ENCODE data around the gene SCGB3A1.

SCGB3A1 gene

DNA sequence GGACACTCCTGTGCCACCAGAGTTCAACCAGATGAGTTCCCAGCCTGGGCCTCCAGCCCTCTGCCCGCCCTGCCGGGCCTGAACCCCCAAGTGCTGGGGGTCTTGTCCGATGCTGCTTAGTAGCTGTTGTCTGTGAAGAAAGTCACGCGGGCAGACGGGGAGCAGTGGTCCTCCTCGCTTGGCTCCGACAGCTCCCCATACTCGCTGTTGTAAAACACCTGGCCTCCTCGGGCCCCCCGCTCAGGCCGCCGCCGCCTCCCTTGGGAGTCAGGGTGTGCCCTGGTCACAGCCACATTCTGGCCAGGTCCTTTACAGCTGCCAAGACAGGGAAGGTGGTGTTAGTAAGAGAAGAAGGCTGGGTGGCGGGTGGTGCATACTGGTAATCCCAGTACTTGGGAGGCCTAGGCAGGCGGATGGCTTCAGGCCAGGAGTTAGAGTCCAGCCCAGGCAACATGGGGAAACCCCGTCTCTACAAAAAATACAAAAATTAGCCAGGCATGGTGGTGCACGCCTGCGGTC lies 11.8 kb upstream of the SCGB3A1 start:
- no peak for DNase-seq

DNA sequence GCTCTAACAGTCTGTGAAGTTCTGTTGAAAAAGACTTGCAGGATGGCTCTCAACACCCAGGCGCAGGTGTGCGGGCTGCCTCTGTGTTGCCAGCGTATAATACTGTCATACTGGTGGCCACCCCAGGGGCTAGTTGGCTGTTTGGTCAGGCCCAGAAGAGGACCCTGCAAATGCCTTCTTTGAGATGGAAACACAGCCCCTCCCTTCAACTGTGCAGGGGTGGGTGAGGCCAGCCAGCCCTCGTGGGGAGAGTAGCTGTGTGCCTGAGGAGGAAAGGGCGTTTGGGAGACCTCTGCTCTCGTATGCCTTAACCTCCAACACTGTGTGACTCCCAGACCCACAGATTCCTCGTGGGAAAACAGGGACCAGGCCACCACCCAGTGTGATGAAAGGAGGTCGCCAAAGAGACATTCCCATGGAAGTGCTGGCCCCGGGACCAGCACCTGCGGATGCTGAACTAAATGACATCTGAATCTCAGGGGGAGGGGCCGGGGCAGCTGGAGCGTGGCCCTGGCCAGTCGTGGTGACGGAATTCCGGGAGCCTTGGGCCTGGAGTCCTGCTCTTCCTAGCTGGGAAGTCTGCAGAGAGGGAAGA lies 11.3 kb upstream of the SCGB3A1 start:
- no peak for DNase-seq

DNA sequence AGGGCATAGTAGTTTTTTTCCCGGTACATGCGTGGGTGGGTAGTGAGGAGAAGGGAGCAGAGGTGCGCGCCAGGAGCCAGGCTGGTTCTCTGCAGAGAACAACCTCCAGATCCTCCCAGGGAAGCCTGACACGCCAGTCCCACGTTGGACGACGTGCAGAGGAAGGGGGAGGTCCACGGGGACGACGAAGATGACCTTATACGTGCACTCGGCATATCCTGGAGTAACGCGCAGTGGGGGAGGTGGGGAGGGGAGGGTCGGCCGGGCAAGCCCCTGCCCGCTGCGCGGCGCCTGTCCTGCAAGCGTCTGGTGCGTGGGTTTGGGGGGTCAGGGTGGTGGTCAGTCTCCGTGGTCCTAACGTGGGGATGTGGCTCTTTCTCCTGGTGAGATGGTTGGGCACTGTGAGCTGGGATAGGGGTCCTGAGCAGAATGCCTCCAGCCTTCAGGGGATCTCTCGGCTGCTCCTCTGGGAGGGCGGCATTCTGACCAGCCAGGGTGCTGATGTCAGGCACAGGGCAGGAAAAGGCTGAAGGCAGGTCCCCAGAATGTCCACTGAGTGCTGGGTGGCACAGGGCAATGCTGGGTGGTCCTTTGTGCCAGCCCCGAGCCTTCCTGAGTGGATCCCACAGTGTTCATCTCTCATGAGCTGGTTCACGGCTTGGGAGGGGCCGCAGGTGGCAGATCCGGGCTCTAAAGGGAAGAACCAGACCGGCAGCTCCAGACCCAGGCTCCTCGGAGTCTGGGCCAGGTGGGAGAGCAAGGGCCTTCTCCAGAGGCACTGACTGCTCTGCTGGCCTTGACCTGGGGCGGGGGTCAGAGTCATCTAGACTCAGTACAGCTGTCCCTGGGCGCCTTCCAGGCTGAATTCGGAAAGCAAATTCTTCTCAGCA lies 10.5 kb upstream of the SCGB3A1 start:
- DNase-seq = no peak

DNA sequence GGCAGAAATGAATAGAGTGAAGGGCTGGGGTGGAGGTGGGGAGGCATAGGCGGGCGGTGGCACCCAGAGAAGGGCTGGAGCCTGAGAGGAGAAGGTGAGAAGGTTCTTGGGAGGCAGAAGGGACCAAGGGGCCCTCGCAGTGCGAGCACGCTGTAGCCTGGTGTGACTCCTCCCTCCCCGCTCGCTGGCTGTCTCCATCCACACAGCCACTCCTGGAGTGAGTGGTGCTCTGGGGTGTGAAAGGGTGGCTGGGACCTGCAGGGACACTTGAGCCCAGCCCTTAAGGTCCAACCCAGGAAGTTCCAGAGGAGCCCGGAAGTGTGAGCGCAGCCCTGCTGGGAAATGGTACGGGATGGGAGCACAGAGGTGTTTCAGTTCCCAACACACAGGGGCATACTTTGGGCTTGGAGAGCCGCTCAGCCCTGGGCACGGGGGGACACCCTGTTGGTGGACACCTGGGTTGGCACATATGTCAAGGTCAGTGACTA lies 9.3 kb upstream of the SCGB3A1 start:
- no peak for DNase-seq

DNA sequence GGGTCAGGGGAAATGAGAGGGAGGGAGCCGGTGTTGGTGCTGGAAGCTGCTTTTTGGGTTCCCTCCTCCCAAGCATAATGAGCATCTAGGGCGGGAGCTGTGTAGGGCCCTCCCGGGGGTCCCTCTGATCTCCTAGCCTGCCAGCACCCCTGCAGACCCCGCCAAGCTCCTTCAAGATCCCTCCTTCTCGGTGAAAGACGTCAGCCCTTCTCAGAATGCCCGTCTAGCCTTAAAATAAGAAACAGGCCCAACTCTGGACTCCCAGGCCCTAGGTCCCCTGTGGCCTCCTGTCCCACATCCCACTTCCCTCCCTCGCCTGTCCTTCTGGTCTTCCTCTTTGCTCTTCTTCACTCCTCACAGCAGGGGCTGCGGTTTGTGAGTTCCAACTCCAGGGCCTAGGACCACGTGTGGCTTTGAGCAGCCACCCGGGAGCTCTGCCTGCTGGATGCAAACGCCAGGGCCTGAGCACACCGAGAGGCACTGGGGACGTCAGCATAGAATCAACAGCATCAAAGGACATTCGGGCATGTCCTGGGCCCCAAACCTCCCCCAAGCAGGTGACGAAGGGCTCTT lies 8.8 kb upstream of the SCGB3A1 start:
- no peak for DNase-seq

DNA sequence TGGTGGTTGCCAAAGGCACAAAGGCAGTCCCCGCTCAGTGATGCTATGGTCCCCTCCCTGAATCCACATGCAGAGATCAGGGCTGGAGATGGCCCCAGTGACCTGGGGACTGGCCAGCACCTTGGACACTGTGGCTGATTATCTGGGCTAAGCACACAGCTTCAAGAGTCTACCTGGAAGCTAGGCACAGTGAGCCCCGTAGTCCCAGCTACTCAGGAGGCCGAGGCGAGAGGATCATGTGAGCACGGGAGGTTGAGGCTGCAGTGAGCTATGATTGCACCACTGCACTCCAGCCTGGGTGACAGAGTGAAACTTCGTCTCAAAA lies 8.3 kb upstream of the SCGB3A1 start:
- no peak for DNase-seq

DNA sequence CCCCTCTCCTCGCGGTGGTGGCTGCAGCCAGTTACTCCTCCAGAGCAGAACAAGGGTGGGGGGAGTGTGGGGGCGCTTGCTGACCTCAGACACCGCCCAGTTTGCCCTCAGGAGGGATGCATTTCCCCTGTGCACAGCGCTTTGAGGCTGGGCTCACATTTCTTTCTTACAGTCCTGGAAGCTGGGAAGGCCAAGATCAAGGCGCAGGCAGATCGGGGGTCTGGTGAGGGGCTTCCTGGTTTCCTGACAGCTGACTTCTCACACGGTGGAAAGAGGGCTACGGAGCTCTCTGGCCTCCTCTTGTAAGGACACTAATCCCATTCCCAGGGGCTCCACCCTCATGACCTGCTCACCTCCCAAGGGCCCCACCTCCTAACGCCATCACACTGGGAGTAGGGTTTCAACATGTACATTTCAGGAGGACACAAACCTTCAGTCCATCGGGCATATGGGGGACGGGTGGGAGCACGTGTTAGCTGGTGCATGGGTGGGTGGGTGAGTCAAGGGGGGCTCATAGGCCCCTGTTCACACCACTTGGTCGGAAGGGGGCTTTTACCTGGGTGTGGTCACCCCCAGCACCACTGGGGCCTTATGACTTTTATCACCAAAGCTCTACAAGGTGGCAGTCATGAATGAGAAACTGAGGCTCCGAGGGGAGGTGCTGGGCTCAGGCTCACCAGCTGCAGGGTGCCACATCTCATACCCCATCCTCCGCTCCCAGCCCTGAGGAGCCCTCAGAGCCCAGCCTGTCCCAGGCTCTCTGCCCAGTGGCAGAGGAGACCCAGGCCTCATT lies 7.7 kb upstream of the SCGB3A1 start:
- DNase-seq = no peak

DNA sequence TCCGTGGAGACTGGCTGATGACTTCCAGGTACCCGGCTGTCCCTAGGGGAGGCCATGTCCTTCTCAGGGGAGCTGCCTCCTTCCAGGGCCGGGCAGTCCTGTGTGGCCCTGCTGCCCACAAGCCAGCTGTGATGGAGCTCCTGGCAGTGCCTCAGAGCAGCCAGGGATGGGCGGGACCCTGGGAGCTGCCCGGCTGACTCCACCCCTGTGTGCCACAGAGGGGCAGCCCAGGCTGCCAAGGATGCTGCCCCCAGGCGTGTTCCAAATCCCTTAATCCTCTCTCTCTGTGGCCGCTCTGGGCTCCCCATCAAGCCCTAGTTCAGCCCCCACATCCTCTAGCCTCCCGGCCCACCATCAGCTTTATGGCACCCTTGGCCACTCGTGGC lies 7.0 kb upstream of the SCGB3A1 start:
- no peak for DNase-seq

DNA sequence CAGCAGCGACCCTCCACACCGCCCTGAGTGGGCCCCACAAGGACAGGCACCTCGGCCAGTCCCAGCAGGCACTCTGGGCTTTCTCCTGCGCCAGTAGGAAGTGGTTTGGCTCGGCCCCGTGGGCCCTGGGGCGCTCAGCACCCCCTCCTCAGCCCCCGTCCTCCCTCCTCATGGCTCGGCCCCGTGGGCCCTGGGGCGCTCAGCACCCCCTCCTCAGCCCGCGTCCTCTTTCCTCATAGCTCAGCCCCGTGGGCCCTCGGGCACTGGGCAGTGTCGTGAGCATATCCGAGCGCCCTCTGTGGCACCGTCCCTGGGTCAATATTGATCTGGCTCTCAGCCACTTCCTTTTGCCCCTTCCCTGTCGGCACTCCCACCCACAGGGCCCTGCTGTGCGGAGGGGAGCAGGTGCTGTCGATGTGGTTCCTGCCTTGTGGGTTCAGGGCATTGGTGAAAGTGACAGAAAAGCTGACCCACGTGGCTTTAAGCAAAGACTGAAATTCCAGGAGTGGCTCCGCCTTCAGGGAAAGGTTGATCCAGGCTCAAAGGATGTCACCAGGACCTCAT lies 5.5 kb upstream of the SCGB3A1 start:
- DNase-seq = no peak

DNA sequence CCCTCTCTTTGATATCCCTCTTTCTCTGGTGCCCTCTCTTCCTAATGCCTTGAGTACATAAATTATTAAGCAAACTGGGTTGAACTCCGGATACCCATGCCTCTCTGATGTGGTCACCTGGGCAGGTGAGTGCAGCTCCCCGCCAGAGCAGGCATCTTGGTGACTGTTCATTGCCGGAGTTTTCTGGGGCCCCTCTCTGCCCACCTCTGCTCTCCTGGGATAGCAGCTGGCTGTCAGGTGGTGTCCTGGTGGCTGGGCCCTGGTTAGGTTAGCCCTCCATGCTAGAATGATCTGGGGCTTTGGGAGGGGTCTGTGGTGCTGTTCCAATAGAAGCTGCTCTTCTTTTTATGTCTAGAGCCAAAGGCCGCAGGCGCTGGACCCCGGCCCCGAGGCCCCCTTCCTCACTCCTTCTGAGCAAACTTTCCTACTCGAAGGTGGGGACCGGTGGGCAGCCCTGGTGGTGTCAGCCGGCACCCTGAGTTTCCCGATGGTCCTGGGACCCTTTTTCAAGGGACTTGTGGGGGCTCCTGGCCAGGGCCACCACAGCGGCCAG lies 4.9 kb upstream of the SCGB3A1 start:
- no peak for DNase-seq

DNA sequence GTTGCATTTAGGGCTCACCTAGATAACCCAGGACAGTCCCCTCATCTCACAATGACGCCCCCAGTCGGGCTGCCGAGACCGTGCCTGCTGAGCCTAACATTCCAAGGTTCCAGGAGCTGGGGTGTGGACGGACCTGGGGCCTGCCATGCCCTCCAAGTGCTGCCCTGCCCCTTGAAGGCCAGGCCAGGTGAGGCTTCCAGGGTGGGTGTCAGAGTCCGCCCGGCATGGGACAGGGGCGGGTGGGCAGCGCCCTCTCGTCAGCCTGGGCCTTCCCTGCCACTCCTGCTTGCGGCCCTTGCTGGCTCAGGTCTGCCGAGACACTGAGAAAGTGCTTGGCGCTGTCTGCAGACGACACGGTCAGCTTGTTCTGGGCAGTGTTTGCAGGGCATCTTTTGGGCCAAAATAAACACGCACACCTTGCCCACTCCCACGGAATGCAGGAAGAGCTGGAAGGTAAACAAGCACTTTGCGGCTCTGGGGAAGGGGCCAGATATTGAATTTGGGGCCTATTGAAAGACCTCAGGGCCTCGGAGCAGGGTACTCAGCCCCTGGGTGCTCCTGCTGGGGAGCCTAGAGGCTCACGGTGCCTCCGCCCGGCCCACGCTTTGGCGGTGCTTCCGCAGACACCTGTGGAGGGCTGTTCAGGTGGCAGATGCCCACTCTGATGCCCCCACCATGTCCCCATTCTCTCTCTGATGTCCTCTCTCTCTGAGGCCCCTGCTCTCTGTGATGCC lies 4.2 kb upstream of the SCGB3A1 start:
- no peak for DNase-seq

DNA sequence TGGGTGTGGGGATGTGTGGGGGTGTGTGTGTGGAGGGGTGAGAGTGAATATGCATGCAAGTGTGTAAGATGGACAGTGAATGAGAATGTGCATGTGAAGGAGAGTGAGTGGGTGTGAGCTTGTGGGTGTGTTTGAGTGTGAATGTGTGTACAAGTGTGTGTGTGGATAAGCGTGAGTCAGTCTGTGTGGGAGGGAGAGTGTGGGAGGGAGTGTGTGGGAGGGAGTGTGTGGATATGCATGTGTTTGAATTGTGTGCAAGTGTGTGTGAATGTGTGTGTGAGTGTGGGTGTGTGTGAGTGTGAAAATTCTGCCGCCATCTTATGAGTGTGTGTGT lies 3.7 kb upstream of the SCGB3A1 start:
- no peak for DNase-seq

DNA sequence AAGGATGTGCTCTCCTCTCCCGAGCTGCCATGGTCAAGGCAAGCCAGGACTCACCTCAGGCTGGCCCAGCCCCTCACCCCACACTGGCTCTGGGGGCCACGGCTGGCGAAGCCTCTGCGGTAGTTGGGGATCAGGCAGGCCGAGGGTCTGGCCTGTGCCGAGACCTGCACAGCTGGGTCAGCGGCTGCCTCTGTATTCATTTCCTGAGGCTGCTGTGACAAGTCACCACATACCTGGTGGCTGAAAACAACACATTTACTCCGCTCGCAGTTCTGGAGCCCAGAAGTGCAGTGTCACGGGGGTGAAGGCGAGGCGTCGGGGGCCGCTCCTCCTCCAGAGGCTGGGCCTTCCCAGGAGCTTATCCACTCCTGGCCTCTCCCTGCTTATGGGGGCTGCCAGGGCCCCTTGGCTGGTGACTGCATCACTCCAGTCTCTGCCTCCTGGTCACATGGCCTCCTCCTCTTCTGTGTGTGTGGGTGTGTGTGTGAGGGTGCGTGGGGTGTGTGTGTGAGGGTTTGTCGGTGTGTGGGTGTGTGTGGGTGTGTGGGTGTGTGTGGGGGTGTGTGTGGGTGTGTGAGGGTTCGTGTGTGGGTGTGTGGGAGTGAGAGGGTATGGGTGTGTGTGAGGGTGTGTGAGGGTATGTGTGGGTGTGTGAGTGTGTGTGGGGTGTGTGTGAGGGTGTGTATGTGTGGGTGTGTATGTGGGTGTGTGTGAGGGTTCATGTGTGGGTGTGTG lies 3.2 kb upstream of the SCGB3A1 start:
- DNase-seq = no peak

DNA sequence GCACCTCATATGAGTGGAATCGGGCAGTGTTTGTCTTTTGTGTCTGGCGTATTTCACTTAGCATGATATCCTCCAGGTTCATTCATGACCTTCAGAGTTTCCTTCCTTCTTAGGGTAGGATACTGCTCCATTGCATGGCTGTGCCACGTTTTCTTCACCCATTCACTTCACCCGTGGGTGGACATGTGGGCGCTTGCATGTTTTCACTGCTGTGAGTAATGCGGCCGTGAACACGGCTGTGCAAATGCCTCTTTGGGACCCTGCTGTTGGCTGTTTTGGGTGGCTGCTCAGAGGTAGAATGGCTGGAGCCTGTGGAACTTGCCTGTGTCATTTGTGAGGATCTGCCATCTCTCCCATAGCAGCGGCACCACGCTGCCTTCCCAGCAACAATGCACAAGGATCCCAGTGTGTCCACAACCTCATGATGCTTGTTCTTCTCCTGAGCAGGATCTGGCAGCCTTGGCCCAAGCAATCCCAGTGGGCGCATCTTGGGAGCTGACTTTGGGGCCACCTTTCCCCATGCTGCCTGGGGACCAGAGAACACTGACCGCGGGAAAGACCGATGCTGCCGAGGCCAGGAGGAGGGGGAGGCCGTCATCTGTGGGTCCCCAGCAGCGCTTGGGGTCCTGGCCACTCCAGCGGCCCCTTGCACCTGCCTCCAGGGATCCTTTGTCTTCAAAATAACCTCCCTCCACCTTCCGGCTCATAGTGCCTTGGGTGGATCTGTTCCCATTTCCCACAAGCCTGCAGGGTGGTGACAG lies 2.3 kb upstream of the SCGB3A1 start:
- DNase-seq = no peak

DNA sequence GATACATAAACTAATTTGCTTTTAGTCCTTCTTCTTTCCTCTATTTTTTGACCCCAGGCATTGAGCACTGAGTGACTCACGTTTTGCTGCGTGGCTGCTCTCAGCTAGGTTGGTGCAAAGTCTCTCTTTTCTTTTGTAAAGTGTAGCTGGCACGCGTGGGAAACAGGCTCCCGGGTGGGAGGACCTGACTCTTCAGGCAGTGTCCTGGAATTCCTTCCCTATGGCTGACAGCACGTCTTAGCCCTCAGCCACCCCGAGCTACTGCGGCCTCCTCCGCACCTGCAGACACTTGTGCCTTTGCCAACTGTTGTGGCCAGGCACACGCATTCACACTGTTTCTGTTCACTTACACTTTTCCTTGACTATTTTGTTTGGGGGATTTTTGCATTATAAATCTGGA lies 877 bp upstream of the SCGB3A1 start:
- no peak for DNase-seq

DNA sequence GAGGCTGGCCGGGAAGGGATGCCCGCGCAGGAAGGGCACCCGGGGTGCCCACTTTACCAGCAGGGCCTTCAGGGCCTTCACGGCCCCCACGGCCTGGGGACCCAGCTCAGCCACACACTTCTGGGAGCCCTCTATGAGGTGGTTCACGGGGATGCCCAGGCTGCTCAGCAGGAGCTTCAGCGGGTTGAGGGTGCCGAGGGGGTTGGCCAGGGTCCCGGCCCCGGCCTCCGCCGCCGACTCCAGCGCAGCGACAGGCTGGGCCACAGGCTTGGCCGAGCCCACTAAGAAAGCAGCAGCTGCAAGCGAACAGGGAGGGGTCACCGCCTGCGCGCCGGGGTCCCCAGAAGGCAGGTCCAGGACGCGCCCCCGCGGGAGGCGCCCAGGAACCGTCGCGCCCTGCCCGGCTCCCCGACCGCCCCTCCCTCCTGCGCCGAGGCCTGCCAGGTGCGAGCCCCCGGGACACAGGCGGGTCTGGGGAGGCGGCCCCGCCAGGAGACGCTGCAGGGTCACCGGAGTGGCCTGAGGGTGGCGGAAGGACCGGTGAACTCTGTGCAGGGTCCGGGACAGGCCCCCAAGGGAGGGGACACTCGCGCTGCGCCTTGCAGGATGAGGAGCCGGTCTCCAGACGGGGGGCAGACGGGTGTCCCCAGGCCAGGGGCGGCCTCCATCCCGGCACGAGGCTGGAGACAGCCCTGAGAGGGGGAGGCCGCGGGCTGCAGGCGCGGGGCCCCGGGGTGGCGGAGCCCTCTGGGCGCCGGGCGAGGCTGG lies 572 bp downstream of the SCGB3A1 start:
- no peak for DNase-seq

DNA sequence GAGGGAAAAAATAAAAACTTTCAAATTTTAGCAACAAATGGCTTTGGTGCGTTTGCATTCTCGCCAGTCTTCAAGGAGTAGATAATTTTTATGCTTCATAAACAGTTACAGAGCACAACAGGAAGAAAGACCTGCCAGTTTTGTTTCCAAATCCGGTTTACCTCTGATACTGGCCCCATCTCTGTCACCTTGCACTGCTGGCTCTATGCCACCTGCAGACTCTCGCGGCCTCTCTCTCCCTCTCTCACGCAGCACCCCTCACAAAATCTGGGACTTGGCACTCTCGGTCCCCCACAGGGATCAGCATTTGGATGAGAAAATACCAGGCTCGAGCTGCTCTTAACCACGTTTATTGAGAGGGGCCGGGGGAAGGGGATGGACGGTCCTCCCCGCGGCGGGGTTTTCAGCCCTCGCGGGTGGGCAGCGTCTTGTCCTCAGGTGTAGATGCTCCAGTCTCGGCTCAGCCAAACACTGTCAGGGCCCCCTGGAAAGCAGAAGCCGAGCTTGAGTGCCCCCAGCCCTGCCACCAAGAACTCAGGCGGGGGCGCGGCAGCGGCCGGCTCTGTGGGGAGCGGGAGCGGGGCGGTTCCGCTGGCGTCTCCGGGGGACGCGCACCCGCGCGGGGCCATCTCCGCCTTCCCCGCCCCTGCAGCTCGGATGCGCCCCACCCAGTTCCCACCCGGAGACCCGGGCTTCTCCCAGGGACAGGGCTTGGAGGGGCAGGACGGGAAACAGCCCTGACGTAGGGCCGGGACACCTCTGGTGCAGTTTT lies 1.3 kb downstream of the SCGB3A1 start:
- DNase-seq = no peak

DNA sequence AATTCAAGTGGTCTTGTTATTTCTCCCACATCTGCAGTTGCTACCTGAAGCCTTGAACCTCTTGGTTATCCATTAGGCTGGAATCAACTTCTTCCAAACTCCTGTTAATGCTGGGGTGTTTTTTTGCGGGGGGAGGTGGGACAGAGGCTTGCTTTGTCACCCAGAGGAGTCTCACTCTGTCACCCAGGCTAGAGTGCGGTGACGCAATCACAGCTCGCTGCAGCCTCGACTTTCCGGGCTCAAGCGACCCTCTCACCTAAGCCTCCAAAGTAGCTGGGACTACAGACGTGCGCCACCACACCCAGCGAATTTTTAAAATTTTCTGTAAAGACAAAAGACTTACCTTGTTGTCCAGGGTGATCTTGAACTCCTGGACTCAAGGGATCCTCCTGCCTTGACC lies 4.4 kb downstream of the SCGB3A1 start:
- no peak for DNase-seq

DNA sequence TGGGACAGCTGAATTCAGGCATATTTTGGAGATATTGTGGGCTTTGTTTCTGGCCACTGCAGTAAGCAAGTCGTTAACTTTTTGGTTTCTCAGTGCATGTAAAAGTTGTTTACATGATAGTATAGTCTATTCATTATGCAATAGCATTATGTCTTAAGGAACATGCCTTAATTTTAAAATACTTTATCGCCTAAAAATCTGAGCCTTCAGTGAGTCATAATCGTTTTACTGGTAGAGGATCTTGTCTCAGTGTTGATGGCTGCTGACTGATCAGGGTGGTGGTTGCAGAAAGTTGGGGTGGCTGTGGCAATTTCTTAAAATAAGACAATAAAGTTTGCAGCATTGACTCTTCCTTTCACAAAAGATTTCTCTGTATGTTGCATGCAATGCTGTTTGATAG lies 5.1 kb downstream of the SCGB3A1 start:
- no peak for DNase-seq
